OCI-LY1 (cell line): ENCODE results near the gene TMEM59.

Experiments used
- CTCF ChIP-seq: fragments of 200-600 bp; sonication (generic), shearing (Covaris generic); IDR thresholded peaks from 2 replicates; pipeline ENCODE4 v1.5.1; 2017; ENCODE audit warnings: mild to moderate bottlenecking, antibody characterized with exemption, low read length, moderate library complexity, mixed read lengths
- EZH2 ChIP-seq: fragments of 200-600 bp; sonication (generic), shearing (Covaris generic); IDR thresholded peaks from 2 replicates; pipeline ENCODE4 v1.8.0; 2017; ENCODE audit warnings: borderline replicate concordance, mixed run types, mild to moderate bottlenecking, antibody characterized with exemption, low read length, moderate library complexity, mixed read lengths

GRCh38 chr1:54002544-54003248 is 50.3 kb downstream of the TMEM59 start:
- TF ChIP-seq CTCF (no peak), EZH2 (no peak)
